Measurements from ENCODE around the gene GBF1. TPM values are rescaled to one million over a fixed set of nuclear protein-coding genes. Genes with fewer than 3 reads are reported as not detected.

GBF1 gene
- total RNA-seq, 4 donors from 2014 or later, result 34.0 to 68.3 (median 53.5) TPM

GRCh38 chr10:102358712-102359382 lies 113.5 kb downstream of the GBF1 start:
- whole genome bisulfite sequencing, 2 donors, result 95 to 98% methylated on average over 4 of the region's 4 CpGs
- no peaks in the 10 kb centered on the region for H3K9me3 ChIP-seq
- peaks cover 61 to 63% of the 10 kb centered on the region in 2 donors for H3K36me3 ChIP-seq
- DNase-seq, result no peak
- no peaks in the 10 kb centered on the region for H3K4me1 ChIP-seq
- H3K27ac ChIP-seq, result no peak overlapping the region
- H3K4me3 ChIP-seq (replicated peaks in 1 of 3), result no peak overlapping the region
- intact Hi-C loops (cut with DNase I), result no loop called here
- TF ChIP-seq CTCF (IDR thresholded peaks at IDR 0.05) (no peak), POLR2A (IDR thresholded peaks at IDR 0.05) (no peak)
- no peaks in the 10 kb centered on the region for H3K27me3 ChIP-seq

- intact Hi-C loops (cut with DNase I), result no loop called here
- peaks cover 91 to 95% of the 10 kb centered on the region in 2 donors for H3K36me3 ChIP-seq
- no peaks in the 10 kb centered on the region for H3K27me3 ChIP-seq
- WGBS, 2 donors, result 90 to 100% methylated on average over 1 of the region's 1 CpG
- no peaks in the 10 kb centered on the region for H3K4me1 ChIP-seq
- no peak overlapping the region for H3K27ac ChIP-seq
- no peak for DNase-seq
- no peak overlapping the region for H3K4me3 ChIP-seq (replicated peaks in 1 of 3)
- TF ChIP-seq CTCF (IDR thresholded peaks at IDR 0.05) (no peak), POLR2A (IDR thresholded peaks at IDR 0.05) (no peak)
- no peaks in the 10 kb centered on the region for H3K9me3 ChIP-seq
Measured at GRCh38 chr10:102367441-102367840, 122.1 kb downstream of the GBF1 start.

GRCh38 chr10:102368077-102368476 lies 122.7 kb downstream of the GBF1 start:
- intact Hi-C loops (cut with DNase I), result no loop called here
- Histone ChIP-seq H3K27me3 (no peaks in the 10 kb centered on the region), H3K27ac (no peak overlapping the region), H3K9me3 (no peaks in the 10 kb centered on the region), H3K4me3 (replicated peaks in 1 of 3) (no peak overlapping the region), H3K36me3 (peaks cover 85 to 94% of the 10 kb centered on the region in 2 donors), H3K4me1 (no peaks in the 10 kb centered on the region)
- no peak for DNase-seq
- 58 to 69% methylated on average over 3 of the region's 3 CpGs for WGBS, 2 donors
- TF ChIP-seq CTCF (IDR thresholded peaks at IDR 0.05) (no peak), POLR2A (IDR thresholded peaks at IDR 0.05) (no peak)

- Histone ChIP-seq H3K4me1 (no peaks in the 10 kb centered on the region), H3K36me3 (peaks cover 74 to 90% of the 10 kb centered on the region in 2 donors), H3K4me3 (replicated peaks in 1 of 3) (no peak overlapping the region), H3K9me3 (no peaks in the 10 kb centered on the region), H3K27ac (no peak overlapping the region), H3K27me3 (no peaks in the 10 kb centered on the region)
- intact Hi-C loops (cut with DNase I), result no loop called here
- no peak for TF ChIP-seq CTCF (IDR thresholded peaks at IDR 0.05)
- no peak for TF ChIP-seq POLR2A (IDR thresholded peaks at IDR 0.05)
- 100% methylated on average over 2 of the region's 2 CpGs for WGBS, 2 donors
- no peak for DNase-seq
Measured at GRCh38 chr10:102371295-102371694, 126.0 kb downstream of the GBF1 start.

- H3K27me3 ChIP-seq, result no peaks in the 10 kb centered on the region
- no peak overlapping the region for H3K27ac ChIP-seq
- TF ChIP-seq POLR2A (IDR thresholded peaks at IDR 0.05) (no peak), CTCF (IDR thresholded peaks at IDR 0.05) (no peak)
- no peak for DNase-seq
- 81 to 85% methylated on average over 7 of the region's 7 CpGs for WGBS, 2 donors
- intact Hi-C loops (cut with DNase I), result no loop called here
- H3K9me3 ChIP-seq, result no peaks in the 10 kb centered on the region
- H3K4me1 ChIP-seq, result no peaks in the 10 kb centered on the region
- H3K36me3 ChIP-seq, result peaks cover 67 to 85% of the 10 kb centered on the region in 2 donors
- H3K4me3 ChIP-seq (replicated peaks in 1 of 3), result no peak overlapping the region
Measured at GRCh38 chr10:102375250-102375649, 129.9 kb downstream of the GBF1 start.

All from thyroid gland (tissue), 4 donors.